Coronary artery (tissue), 2 donors: Measurements from ENCODE around the gene NFE2L3.
"Not testable (repeated sequence)": the region's sequence is repeated elsewhere in the genome, so short reads cannot be mapped to it uniquely, and the experiment has no call there.

ENCODE experiments used
- DNase-seq: peaks from one replicate; pipeline ENCODE4 v3.0.0-alpha.2; 2017; ENCODE audit warnings: low spot score
- H3K27ac ChIP-seq, 2 donors: fragments of 200-600 bp; sonication (generic); one replicate each; pipeline ENCODE4 v1.5.1; 2016 to 2019
- H3K4me3 ChIP-seq: fragments of 200-600 bp; sonication (generic); 2 replicates; pipeline ENCODE4 v1.5.1; 2016; ENCODE audit warnings: mild to moderate bottlenecking, moderate library complexity
- CTCF ChIP-seq: fragments of 200-600 bp; sonication (generic); IDR thresholded peaks from one replicate; pipeline ENCODE4 v1.5.1; 2019; ENCODE audit warnings: antibody characterized with exemption

The NFE2L3 gene

DNA sequence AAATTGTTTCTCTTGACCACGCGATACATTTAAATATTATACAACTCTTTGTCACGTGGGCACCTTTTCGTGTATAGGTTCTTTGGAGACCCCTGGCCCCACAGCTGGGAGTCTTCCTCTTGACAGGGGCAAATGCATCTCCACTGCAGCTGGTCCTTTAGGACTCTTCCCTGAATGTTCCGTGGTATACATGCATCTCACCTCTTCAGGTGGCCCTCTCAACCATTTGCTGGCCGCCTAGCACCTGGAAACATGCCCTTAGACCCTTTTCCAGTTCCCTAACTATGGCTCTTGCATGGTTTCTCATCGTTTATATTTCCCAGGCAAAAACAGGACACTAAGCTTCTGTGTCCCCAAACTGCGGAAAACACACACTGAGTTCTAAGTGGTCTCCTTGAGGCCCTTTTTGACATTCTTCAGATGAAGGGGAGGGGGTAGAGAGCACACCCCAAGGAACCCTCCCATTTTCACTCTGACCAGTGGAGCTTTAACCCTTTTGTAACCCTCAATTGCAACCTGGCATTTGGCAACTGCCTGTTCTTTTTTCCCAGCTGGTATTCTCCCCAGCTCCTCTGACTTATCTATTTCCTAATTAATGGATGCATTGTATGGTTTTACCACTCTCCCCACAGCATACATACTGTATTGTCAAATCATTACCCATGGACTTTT, 28.0 kb downstream of the NFE2L3 start:
- Histone ChIP-seq H3K4me3 (no peak overlapping the region), H3K27ac (no peak overlapping the region)
- no peak for TF ChIP-seq CTCF
- no peak for DNase-seq

- no peak for TF ChIP-seq CTCF
- Histone ChIP-seq H3K4me3 (no peak overlapping the region), H3K27ac (no peak overlapping the region)
- DNase-seq: no peak
These were observed 28.8 kb downstream of the NFE2L3 start for GRCh38 chr7:26180792-26181198.

GRCh38 chr7:26181474-26182227, 29.7 kb downstream of the NFE2L3 start:
- Histone ChIP-seq H3K27ac (no peak overlapping the region), H3K4me3 (no peak overlapping the region)
- no peak for TF ChIP-seq CTCF
- no peak for DNase-seq

DNA sequence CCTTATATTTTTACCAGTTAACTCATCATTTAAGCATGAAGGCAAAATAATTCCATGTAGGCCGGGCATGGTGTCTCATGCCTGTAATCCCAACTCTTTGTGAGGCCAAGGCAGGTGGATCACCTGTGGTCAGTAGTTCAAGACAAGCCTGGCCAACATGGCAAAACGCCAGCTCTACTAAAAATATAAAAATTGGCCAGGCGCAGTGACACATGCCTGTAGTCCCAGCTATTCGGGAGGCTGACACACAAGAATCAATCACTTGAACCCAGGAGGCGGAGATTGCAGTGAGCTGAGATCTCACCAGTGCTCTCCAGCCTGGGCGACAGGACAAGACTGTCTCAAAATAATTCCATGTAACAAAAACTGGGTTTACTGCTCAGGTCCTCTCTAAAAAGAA, 30.3 kb downstream of the NFE2L3 start:
- TF ChIP-seq CTCF: no peak
- DNase-seq: no peak
- Histone ChIP-seq H3K27ac (no peak overlapping the region), H3K4me3 (no peak overlapping the region)

DNA sequence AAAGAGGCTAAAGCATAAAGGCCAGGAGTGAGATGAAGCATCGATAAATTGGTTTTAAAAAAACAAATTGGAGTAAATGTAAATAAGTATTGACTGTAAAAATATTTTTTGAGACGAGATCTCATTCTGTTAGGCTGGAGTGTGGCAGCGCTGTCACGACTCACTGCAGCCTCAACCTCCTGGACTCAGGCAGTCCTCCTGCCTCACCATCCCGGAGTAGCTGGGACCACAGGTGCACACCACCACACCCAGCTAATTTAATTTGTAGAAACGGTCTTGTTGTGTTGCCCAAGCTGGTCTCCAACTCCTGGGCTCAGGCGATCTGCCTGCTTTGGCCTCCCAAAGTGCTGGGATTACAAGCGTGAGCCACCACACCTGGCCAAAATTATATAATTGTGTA, 30.7 kb downstream of the NFE2L3 start:
- DNase-seq: no peak
- Histone ChIP-seq H3K4me3 (no peak overlapping the region), H3K27ac (no peak overlapping the region)
- TF ChIP-seq CTCF: no peak

DNA sequence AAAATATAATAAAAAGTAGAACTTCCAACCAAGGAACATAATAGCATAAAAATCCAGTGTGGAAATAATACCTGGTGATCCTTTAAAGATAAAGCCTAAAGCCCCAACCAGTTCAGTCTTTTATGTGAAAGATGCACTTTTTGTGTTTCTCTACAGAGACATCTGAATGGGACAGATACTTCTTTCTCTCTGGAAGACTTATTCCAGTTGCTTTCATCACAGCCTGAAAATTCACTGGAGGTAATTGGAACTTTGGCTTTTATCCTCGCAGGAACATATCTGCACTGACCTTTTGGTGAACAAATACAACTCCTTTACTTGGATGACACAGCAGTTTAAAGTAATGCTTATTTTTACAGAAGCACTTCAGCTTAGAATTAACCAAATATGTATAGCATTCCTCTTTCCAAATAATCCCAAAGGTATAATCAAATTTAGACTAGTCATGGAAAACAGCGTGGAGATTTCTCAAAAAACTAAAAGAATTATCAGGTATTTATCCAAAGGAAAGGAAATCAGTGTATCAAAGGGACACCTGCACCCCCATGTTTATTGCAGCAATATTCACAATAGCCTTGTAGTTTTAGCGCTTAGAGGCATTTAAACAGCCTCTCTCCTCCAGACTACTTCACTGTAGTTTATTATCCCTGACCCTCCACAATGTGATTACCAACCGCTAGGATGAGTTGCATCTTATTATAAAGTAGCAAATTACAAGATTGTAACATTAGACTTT, 31.7 kb downstream of the NFE2L3 start:
- Histone ChIP-seq H3K4me3 (no peak overlapping the region), H3K27ac (peak overlapping the region in 1 of 2 donors; percentile 34)
- no peak for DNase-seq
- TF ChIP-seq CTCF: no peak

GRCh38 chr7:26184281-26185101, 32.5 kb downstream of the NFE2L3 start:
- peak overlapping the region in 1 of 2 donors; percentile 15 for H3K27ac ChIP-seq
- DNase-seq, H3K4me3 ChIP-seq: not testable (repeated sequence)
